NCI-H2196 treated with DMSO at 0.1 percent for 48 hours (cell line): ENCODE results near the gene HES1.
"Not testable (repeated sequence)": the region's sequence is repeated elsewhere in the genome, so short reads cannot be mapped to it uniquely, and the experiment has no call there.

Experiments
- DNase-seq: peaks from one replicate; lab custom pipeline; 2025; ENCODE audit not compliant: unreplicated experiment; lab: John Stamatoyannopoulos, UW

The HES1 gene, protein sequence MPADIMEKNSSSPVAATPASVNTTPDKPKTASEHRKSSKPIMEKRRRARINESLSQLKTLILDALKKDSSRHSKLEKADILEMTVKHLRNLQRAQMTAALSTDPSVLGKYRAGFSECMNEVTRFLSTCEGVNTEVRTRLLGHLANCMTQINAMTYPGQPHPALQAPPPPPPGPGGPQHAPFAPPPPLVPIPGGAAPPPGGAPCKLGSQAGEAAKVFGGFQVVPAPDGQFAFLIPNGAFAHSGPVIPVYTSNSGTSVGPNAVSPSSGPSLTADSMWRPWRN

DNA sequence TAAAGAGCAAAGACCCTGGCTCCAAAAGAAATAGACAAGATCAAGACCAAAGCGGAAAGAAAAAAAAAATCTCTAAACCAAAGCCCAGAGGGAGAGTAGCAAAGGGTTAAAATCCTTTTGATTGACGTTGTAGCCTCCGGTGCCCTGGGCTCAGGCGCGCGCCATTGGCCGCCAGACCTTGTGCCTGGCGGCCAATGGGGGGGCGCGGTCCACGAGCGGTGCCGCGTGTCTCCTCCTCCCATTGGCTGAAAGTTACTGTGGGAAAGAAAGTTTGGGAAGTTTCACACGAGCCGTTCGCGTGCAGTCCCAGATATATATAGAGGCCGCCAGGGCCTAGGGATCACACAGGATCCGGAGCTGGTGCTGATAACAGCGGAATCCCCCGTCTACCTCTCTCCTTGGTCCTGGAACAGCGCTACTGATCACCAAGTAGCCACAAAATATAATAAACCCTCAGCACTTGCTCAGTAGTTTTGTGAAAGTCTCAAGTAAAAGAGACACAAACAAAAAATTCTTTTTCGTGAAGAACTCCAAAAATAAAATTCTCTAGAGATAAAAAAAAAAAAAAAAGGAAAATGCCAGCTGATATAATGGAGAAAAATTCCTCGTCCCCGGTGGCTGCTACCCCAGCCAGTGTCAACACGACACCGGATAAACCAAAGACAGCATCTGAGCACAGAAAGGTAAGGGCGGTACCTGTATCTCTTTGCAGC lies at the start of gene HES1:
Gene HES1, plus strand, starts transcription at position 343 of the 713 bp plus-strand sequence. Its CDS starts 233 bp downstream, at position 576.
- peak; percentile 100 for DNase-seq

DNA sequence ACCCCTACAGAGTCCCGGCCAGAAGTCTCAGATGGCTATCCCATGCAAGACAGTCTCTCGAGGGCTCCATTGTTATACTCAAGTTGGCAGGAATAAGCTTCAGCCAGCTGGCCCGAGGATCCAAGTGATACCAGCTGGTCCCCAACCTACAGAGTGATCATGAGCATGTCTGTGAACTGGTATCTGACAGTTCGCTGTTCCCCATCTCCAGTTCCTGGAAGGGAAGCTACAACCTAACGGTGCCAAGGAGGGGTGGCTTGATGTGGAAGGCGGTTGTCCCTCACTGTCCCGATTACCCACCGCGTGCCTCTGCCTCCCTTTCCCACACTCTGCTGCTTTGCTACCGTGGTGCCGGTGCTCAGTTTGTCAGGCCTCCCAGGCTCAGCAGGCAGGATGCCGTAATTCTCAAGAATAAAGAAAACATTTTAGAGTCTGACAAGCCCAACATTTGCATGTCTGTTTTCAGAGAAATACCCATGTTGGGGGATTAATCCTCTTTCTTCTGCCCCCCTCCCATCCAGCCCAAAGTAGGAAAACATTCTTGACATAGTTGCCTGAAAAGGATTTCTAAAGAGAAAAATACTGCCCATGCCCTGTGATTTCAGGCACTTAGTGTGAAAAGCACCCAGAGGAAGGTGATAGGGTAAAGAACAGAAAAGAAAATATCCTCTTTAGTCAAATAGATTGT lies 49.4 kb upstream of the HES1 start:
- no peak for DNase-seq

DNA sequence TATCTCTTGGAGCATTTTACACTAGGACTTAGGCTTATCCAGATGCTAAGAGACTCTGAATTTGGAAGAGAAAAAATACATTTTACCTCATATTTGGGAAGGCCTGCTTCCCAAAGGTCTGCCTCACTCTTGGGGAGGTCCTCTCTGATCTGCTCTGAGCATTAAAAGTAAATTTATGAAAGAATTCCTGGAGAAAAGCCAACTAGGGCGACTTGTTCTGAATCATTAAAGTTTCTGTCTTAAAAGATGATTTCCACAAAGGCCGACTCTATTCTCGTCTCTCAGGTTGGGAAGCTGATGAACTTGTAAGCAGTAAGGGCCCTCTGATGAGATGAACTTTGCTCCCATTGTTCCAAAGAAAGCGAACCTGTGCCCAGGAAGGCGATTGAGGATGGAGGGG lies 48.7 kb upstream of the HES1 start:
- DNase-seq, result no peak

DNA sequence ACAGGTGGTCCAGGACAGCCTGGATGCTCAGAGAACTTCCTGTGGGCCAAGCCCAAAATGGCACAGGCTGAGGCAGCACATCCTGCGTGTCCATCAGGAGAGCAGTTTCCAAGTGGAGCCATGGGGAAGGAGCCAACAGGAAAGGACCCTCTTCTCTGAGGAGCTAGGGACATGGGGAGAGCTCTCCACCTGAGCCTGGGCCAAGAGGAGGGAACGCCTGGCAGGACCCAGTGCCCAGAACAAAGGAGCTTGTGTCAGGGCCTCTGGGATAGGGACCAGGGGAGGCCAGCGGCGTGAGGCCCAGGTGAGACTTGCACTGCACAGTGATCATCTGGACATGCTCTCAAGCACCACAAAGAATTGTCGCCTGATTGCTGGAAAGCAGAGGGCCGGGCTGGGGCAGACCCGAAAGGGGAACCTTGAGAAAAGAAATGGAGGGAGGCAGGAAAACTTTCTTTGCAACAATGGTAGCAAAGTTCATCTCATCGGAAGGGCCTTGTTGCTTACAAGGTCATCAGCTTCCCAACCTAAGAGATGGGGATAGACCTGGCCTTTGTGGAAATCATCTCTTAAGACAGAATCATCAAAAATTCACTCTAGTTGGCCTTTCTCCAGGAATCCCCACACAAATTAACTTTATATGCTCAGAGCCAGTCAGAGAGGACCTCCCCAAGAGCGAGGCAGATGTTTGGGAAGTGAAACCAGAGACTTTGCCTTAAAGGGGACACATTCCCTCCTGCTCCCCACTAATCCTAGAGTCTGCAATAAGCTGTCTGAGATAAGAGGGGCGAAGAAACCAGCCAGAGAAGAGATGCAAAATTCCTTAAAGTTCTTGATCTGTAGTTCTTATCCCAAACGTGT lies 47.7 kb upstream of the HES1 start:
- DNase-seq, result no peak

DNA sequence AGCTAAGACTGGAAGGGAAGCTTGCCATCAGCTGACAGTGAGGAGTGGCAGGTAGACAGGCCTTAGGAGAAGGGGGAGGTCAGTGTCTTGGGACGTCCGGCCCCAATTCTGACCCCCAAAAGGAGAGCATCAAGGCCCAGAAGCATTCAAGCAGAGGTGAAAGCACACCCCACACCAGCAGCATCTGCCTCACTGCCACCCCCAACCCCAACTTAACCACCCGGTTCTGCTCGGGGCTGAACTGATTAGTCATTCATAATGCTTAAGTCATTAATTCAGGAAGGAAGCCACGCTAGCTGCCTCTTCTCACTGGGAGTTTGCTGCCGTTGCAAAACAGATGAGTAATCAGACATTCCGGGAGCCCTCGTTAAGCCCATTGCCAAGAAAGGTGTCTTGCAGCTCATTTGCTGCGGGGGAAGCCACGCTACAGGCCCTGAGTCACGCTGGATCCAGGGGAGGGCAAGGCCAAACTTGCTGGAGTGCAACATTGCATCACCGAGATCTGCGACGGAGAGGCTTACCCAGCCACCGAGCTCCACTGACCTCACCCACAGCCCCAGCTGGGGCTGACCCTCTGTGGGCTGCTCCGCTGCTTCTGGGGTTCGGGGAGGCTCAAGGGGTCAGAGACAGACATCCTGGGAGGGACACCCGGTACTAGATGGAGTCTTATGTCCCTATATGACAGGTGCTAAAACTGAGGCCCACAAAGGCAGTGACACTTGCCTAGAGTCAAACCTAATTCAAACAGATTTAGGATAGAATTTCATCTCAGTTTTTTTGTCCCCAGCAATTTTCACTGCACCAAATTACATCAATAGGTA lies 46.4 kb upstream of the HES1 start:
- peak; percentile 71 for DNase-seq

DNA sequence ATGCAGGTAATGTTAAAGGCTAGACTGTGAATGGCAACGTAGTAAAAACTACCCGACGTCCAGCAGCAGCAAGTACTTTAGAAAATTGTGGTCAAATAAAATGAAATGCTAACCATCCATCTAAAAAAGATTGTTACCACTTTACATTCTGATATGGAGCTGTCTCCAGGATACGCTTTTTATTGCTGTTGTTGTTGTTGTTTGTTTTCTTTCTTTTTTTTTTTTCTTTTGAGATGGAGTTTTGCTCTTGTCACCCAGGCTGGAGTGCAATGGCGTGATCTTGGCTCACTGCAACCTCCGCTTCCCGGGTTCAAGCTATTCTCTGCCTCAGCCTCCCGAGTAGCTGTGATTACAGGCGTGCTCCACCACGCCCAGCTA lies 45.8 kb upstream of the HES1 start:
- not testable (repeated sequence) for DNase-seq

DNA sequence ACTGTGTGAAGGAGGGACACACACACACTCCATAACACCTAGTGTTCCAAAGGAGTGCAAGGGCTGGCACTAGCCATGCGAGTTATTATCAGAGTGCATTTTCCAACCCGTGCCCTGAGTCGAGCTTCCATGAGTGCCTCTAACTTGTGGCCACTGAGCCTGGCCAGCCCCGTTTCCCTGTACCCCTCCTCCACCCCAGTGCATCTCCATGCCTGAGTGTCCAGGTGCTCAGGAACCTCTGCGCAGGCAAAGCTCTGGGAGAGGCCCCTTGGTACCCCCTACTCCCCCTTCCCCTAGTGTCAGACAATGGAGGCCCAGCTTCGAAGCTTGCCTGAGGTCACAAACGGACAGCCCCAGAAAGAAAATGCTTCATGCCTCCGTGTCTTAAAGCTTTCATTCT lies 45.2 kb upstream of the HES1 start:
- no peak for DNase-seq

DNA sequence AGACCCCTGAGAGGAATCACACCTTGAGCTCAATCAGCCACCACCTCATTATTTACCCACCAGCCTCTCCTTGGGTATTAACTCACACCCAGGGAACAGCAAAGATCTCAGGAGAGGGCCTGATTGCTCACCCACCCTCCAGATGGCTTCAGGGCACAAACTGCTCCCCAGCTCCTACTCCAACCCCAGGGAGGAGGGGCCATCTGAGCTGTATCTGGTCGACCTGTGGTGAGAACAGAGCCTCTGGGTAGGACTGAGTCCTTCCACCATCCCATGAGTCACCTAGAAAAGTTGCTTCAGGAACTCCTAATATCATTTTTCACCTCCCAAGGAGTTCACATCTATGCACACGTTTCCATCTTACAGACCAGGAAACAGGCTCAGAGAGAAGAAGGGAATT lies 44.8 kb upstream of the HES1 start:
- no peak for DNase-seq

DNA sequence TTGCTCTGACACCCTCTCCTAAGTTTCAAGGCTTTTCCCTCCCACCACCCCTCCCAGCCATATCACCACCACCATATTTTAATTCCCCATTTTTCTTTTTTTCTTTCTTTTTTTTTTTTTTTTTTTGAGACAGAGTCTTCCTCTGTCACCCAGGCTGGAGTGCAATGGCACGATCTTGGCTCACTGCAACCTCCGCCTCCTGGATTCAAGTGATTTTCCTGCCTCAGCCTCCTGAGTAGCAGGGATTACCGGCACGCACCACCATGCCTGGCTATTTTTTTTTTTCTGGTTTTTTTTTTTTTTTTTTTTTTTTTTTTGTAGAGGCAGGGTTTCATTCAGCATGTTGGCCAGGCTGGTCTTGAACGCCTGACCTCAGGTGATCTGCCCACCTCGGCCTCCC lies 44.1 kb upstream of the HES1 start:
- not testable (repeated sequence) for DNase-seq

DNA sequence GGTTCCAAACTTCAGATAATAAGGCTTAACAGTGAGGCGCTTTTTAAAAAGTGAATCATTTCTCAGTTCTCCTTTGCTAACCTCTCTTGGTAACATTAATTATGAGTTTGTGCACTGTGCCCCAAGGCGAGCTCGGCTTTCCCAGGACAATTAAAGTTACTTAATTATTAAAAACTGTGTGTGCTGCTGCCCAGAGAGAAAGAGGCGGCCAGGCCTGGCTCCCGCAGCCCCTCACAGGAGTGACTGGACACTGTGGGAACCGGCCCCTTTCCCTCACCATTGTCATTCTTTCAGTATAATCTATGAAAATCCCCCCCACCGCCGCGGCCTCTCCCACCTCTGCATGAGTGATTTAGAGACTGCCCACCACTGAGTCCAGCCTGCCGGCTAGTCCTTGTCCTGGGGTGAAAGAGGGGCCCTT lies 43.1 kb upstream of the HES1 start:
- no peak for DNase-seq

DNA sequence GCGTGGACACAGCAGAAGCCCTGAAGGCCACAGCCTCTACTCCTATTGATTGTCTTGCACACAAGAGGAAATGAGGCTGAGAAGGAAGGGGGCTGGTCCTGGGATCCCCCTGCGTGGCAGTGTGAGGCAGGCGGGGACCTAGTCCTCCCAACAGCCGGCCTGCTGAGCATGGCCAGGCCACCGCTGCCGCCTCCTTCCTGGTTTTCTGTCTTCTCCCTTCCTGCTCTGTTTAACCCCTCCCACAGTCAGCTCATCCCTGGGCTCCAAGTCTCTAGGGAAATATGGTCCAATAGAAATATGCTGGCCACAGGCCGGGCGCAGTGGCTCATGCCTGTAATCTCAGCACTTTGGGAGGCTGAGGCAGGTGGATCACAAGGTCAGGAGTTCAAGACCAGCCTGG lies 42.1 kb upstream of the HES1 start:
- no peak for DNase-seq

DNA sequence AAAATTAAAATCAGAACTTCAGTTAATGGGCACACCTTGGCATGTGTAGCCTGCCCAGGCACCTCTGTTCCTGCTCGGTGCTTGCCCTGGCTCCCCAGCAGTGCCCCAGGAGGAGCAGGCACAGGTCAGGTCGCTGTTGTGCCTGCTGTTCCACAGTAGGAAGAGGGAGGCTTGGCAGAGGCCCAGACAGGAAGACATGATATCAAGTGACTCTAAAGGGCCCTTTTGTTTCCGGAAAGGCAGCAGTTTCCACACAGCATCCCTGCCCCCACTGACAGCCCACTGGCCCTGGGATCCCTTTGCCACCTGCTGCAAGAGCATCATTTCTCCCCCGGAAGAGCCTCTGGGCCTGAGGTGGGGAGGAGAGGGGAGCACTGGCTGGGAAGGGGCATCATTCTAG lies 40.5 kb upstream of the HES1 start:
- peak; percentile 53 for DNase-seq

DNA sequence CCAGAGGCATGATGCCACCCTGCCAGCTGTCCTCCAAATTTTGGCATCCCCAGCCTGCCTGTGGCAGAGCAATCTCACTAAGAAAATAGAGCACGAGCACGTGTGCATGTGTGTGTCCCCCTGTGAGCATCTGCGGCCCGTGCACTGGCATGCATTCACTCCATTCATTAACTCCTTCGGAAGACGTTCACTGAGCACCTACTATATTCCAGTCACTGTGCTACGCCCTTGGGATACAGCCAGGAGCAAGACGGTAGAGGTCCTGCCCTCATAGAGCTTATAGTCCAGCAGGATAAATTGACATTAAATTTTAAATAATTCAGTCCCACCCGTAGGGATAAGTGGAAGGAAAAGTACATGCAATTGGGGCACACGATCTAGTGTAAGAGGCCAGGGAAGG lies 40.0 kb upstream of the HES1 start:
- no peak for DNase-seq

DNA sequence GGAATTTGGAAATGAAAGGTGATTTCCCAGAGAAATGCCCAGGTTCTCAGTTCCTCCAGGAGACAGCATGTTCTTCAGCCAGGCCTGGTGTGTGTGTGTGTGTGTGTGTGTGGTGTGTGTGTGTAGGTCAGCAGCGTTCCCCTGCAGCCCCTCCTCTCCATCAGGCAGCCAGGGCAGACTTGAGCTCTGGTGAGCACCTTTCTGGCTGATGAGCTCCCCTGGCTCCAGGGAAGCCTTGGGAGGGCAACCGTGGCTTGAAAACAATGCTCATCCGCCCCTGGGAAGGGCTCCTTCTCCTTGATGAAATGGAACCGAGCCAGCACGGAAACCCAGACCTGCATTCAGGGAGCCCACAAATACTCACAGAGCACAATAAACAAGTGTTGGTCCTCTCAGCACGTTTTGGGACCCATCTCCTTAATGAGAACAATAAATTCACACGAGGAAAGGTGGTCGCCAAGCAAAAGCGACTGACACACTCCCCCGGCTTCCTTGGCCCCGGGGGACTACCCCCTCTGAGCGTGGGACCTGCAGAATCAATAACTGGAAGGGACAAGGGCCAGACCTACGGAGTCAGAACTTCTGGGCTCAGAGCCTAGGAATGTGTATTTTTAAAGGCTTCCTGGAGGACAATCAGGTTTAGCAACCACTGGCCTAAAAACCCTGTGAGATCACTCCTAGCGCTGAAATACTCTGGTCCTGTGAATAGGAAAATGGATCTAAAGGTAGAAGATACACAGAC lies 38.6 kb upstream of the HES1 start:
- no peak for DNase-seq

DNA sequence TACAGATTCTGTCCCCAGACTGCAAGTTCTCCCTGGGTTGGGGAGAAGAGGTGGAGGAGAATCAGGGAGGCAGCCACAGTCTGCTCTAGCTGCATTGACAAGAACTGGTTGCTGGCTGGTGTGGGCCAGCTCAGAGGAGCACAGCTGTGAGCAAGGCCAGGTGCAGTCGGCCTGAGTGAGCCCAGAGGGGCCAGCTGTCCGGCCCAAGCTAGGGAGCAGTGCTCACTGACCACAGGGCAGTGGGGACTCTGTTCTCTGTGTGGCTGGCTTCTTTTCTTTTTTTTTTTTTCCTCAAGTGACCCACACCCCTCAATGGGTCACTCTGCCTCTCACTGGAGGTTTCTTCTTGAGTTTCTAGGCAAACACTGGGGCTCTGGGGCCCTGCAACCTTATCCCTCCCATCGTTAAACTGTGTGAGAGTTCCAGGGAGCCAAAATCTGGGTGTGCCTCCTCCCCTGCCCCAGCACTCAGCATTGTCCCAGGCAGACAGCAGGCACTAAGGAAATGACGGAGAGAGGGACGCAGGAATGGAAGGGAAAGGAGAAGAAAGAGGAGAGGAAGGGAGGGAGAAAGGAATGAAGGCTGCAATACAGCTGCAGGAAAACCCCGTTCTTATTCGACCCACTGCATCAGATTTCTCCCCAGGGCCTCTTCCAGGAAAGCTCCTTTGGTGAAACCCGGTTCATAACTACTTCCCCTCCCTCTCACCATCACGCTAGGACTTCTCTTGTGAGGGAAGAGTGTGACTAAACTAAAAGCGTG lies 37.7 kb upstream of the HES1 start:
- peak; percentile 61 for DNase-seq

DNA sequence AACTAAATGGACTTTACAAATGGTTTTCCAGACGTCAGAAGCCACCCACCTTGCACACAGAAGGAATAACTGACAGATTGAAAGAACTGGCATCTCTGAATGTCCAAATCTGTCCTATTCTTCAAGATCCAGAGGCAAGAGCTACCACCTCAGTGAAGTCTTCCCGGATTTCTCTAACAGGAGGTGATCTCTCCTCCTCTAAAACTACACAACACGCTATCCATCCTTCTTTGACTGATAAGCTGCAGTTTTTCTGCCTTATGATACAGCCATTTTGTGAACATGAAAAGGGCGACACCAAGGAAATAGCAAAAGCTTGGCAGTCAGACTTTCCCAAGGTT lies 37.1 kb upstream of the HES1 start:
- DNase-seq, result no peak

DNA sequence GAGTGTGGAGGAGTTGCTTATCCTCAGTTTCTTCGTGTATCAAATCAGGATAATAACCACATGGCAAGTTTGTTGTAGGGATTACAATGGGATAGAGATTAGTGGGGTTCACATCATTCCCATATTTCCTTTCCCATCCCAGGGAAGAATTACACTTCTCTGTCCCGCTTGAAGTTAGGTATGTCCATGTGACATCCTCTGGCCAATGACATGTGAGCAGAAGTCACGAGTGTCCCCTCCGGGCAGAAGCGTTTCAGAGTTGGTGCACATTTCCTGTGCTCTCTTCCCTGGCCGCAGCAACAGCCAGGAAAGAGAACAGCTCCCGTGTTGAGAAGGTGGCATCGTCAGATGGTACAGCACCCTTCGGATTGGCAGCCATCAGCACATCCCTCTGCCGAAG lies 36.7 kb upstream of the HES1 start:
- DNase-seq, result no peak

DNA sequence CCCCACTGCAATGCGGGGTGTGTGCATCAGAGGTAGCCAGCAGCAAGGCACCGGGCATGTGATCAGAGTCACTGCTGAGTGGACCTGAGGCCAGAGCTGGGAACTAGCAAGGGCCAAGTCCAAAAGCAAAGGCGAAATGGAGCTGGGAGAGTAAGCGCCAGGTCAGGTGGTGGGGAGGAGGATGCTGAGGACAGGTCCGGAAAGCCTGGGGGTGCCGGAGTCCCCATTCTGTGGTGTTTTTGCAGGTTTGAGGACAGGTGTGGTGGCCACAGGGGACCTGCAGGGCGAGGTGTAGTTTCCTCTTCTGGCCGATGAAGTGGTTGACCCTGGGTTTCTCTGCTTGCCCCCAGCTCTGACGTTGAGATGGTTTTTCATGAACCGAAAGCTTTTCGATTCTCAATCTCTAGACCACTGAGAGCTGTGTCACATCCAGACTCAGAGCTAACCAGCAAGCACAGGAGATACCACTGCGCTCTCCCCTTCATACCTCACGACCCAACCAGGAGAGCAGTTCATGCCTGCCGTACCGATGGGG lies 35.0 kb upstream of the HES1 start:
- DNase-seq, result no peak
